NCI-H526 (cell line): Measurements from ENCODE around the gene UBE2A.

Source experiments
- DNase-seq, 2 experiments: peaks; one replicate each; lab custom pipeline; 2025; lab: John Stamatoyannopoulos, UW

Gene UBE2A

GRCh38 chrX:119607018-119607389 is 32.6 kb downstream of the UBE2A start:
- DNase-seq = peak in 1 of 2 experiments; percentile 8

- no peak for DNase-seq
These were observed 40.4 kb downstream of the UBE2A start for GRCh38 chrX:119614776-119615175.

DNA sequence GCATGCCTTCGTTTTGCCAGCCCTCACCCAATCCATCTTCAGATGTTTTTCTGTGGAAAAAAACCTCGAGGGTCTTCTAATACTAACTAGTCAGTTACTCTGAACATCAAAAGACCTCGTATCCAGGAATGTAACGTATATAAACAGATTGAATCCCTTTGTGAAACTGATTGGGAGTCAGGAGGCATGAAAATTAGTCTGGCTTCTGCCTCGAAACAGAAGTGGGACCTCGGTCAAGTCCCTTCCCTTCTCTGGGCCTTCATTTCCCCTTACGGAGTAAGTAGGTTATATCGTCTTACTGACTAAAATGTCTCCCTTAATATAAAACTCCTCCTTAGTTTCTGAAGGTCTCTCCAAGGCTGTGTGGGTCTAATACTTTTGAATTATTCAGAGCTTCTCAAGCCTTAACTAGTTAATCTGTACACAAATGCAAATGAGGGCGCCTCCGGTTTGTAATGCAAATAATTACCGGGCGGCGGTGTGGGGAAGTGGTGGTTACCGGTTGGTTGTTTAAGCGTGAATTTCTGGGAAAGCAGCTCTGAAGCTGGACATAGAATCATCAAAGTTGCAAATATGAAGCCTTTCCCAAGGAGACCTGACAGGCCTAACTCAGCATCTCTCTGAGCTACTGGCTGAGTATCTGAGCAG is 43.3 kb downstream of the UBE2A start:
- DNase-seq = peak; percentile 81 to 90

DNA sequence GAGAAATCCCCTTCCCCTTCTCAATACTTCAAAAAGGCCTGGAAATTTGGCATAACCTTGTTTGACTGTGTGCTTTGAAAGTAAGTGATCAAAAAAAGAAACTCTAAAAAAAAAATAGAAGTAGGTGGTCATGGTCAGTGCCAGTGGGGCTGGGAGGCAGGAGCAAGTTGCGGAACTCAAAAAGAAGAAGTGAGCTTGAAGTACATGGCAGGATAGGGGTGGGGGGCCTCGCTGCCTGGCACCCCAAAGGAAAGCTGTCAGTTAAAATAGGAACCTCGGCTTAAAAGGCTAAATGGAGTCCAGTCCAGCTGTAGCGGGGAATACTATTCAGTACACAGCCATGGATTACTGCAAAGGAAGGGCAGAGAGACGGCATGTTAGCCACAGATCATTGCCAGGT is 44.1 kb downstream of the UBE2A start:
- no peak for DNase-seq

GRCh38 chrX:119622356-119623232 is 48.2 kb downstream of the UBE2A start:
- DNase-seq = no peak

DNA sequence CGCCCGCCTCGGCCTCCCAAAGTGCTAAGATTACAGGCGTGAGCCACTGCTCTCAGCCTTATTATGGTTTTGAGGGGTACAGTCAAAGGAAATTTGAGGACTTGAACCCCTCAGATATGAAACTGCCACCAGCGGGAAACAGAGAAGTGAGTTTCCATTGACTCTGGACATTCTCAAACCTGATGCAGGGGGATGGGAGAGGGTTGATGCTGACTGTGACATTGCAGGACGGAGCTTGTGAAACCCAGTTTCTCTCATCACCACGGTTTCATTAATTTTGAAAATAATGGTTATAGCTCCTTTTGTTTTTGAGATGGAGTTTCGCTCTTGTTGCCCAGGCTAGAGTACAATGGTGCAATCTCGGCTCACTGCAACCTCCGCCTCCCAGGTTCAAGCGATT is 50.1 kb downstream of the UBE2A start:
- DNase-seq = no peak

- no peak for DNase-seq
These were observed 50.7 kb downstream of the UBE2A start for GRCh38 chrX:119624951-119625668.

GRCh38 chrX:119625843-119626242 is 51.5 kb downstream of the UBE2A start:
- no peak for DNase-seq
